OCI-LY1 (cell line): ENCODE data around the gene LRMDA.

Experiments used
- CTCF ChIP-seq: fragments of 200-600 bp; sonication (generic), shearing (Covaris generic); IDR thresholded peaks from 2 replicates; pipeline ENCODE4 v1.5.1; 2017; ENCODE audit warnings: mild to moderate bottlenecking, antibody characterized with exemption, low read length, moderate library complexity, mixed read lengths
- EZH2 ChIP-seq: fragments of 200-600 bp; sonication (generic), shearing (Covaris generic); IDR thresholded peaks from 2 replicates; pipeline ENCODE4 v1.8.0; 2017; ENCODE audit warnings: borderline replicate concordance, mixed run types, mild to moderate bottlenecking, antibody characterized with exemption, low read length, moderate library complexity, mixed read lengths

GRCh38 chr10:75555323-75555722, 123.9 kb downstream of the LRMDA start:
- TF ChIP-seq CTCF (no peak), EZH2 (no peak)
